Tibial nerve (tissue), 4 donors: Measurements from ENCODE around the gene STAT5B.

ENCODE experiments used
- EP300 ChIP-seq, 2 donors: sonication (generic); formaldehyde crosslinking; IDR thresholded peaks; one replicate each; pipeline ENCODE4 v1.6.1; 2017; ENCODE audit warnings: antibody characterized with exemption in 2 of 2, mild to moderate bottlenecking in 1 of 2
- POLR2A ChIP-seq, 2 donors: fragments of 450-650 bp; IDR thresholded peaks; one replicate each; pipeline ENCODE4 v1.6.1; 2017; ENCODE audit warnings: antibody characterized with exemption in 2 of 2, mild to moderate bottlenecking in 2 of 2, moderate library complexity in 2 of 2
- TF ChIP-seq, protein P1 (sequence below), 5 experiments: fragments of 200-600 bp in 3 of 5; fragments of 450-650 bp in 2 of 5; sonication (generic) in 3 of 5; IDR thresholded peaks; one replicate each; pipeline ENCODE4 v1.5.1; 2016 to 2019; ENCODE audit warnings: antibody characterized with exemption in 5 of 5, mild to moderate bottlenecking in 3 of 5, moderate library complexity in 2 of 5

DNA sequence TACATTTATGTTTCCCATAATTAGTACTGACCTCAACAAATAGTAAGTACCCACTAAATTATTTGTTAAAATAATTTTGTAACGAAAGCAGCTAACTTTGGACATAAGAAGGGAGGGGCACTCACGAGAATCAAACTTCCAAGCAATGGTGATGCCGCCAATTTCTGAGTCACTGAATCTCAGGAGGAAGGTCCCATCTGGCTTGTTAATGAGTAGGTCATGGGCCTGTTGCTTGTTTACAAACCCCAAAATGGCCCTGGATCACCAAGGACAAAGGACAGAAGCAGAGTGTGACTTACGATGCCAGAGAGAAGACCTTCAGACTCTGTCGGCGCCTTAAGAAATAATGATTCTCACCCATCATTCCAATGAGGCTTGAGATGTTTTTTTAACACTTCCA lies 66.1 kb downstream of the STAT5B start:
- TF ChIP-seq, protein P1, sequence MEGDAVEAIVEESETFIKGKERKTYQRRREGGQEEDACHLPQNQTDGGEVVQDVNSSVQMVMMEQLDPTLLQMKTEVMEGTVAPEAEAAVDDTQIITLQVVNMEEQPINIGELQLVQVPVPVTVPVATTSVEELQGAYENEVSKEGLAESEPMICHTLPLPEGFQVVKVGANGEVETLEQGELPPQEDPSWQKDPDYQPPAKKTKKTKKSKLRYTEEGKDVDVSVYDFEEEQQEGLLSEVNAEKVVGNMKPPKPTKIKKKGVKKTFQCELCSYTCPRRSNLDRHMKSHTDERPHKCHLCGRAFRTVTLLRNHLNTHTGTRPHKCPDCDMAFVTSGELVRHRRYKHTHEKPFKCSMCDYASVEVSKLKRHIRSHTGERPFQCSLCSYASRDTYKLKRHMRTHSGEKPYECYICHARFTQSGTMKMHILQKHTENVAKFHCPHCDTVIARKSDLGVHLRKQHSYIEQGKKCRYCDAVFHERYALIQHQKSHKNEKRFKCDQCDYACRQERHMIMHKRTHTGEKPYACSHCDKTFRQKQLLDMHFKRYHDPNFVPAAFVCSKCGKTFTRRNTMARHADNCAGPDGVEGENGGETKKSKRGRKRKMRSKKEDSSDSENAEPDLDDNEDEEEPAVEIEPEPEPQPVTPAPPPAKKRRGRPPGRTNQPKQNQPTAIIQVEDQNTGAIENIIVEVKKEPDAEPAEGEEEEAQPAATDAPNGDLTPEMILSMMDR (IDR thresholded peaks at IDR 0.05) = no peak
- TF ChIP-seq POLR2A (IDR thresholded peaks at IDR 0.05) (no peak), EP300 (IDR thresholded peaks at IDR 0.05) (peak in 1 of 2 donors; percentile 48)
